Measurements from ENCODE around the gene KDSR. TPM values are rescaled to one million over a fixed set of nuclear protein-coding genes. Genes with fewer than 3 reads are reported as not detected.

Gene KDSR
- total and polyA plus RNA-seq, 2 donors (not counting 1 experiment from before 2014, with no cell fraction given), result 6.4 to 21.1 TPM

GRCh38 chr18:63311118-63312018, 55.6 kb downstream of the KDSR start:
- H3K4me3 Mint-ChIP-seq, result peak overlapping the region; percentile 81
- ChIA-PET CTCF (interaction anchor here (0.7 to 3.7 kb wide), 21 partner anchors 9 to 293 kb away, joined by 3 to 22 read pairs (median 4); no protein-coding TSS in a partner anchor), POLR2A (interaction anchor here (0.8 to 2.2 kb wide), 8 partner anchors 19 to 295 kb away, joined by 3 to 10 read pairs (median 4); no protein-coding TSS in a partner anchor)
- peaks cover 92% of the 10 kb centered on the region for H3K4me1 Mint-ChIP-seq
- intact Hi-C loops (cut with micrococcal nuclease), result loop anchor here (1.0 kb wide), 3 partner anchors 8 to 18 kb away; partner anchors contain the start of gene BCL2
- H3K27me3 ChIP-seq (replicated peaks in 1 of 4; ENCODE audit: control extremely low read depth in 1 of 4, control insufficient read depth in 3 of 4, insufficient read depth in 4 of 4, low read length in 3 of 4), result no peaks in the 10 kb centered on the region
- peak; percentile 74 for ATAC-seq (ENCODE audit: low read depth)
- H3K27ac Mint-ChIP-seq, result peak overlapping the region; percentile 92
- peak overlapping the region; percentile 91 for H3K9ac ChIP-seq (ENCODE audit: low read length)
- H3K36me3 ChIP-seq (replicated peaks in 1 of 2; ENCODE audit: control extremely low read depth in 1 of 2, control insufficient read depth in 1 of 2, extremely low read depth in 1 of 2, insufficient read depth in 2 of 2, low read length in 1 of 2), result peaks cover 0 to 5% of the 10 kb centered on the region in 2 experiments
- peak overlapping the region; percentile 75 for H3K4me2 ChIP-seq (replicated peaks; ENCODE audit: low read depth, low read length, poor library complexity, severe bottlenecking)
- peak overlapping the region in 4 of 5 experiments; percentile 4 to 98 (median 30) for H3K4me3 ChIP-seq (ENCODE audit: control extremely low read depth in 1 of 5, extremely low read depth in 1 of 5, insufficient read depth in 1 of 5, low read depth in 2 of 5, low read length in 4 of 5)
- peaks cover 100% of the 10 kb centered on the region for H3K79me2 ChIP-seq (ENCODE audit: control insufficient read depth, insufficient read depth, low read length)
- WGBS (ENCODE audit: insufficient coverage), result 23% methylated on average over 4 of the region's 8 CpGs
- peaks cover 77 to 85% of the 10 kb centered on the region in 2 donors for H3K4me1 ChIP-seq (ENCODE audit: control insufficient read depth in 2 of 2, insufficient read depth in 2 of 2, low read length in 2 of 2)
- no peak for TF ChIP-seq CTCF (IDR thresholded peaks at IDR 0.05)
- no peak for TF ChIP-seq EZH2 (IDR thresholded peaks at IDR 0.05; ENCODE audit: borderline replicate concordance, insufficient read depth, low read depth, low read length, poor library complexity, severe bottlenecking)
- H3K27ac ChIP-seq (ENCODE audit: low read length in 2 of 2), result peak overlapping the region; percentile 68 to 92
- H3K9me3 ChIP-seq (ENCODE audit: control extremely low read depth in 1 of 3, control insufficient read depth in 2 of 3, insufficient read depth in 1 of 3, low read length in 2 of 3), result no peaks in the 10 kb centered on the region
- H3K27me3 Mint-ChIP-seq, result no peaks in the 10 kb centered on the region
- H3K9me3 Mint-ChIP-seq (ENCODE audit: insufficient read depth), result no peaks in the 10 kb centered on the region
- no peak overlapping the region for H2AFZ ChIP-seq (ENCODE audit: insufficient read depth, low read depth, low read length, poor library complexity, severe bottlenecking)
- H4K20me1 ChIP-seq (ENCODE audit: control insufficient read depth, insufficient read depth, low read length, poor library complexity, severe bottlenecking), result no peaks in the 10 kb centered on the region
- DNase-seq, result peak; percentile 84

Data from B cell (primary cell).